K562 (cell line): Measurements from ENCODE around the gene NTM.

Source experiments
- EP300 ChIP-seq: IDR thresholded peaks from 2 replicates; pipeline ENCODE4 v1.6.1; 2012; ENCODE audit warnings: low read length, improper control_type of control experiment
- NR3C1 ChIP-seq: sonication (generic); formaldehyde crosslinking; IDR thresholded peaks from 2 replicates; pipeline ENCODE4 v1.8.1; 2022; ENCODE audit warnings: missing genetic modification reagents
- RFX1 ChIP-seq: fragments of 450-650 bp; IDR thresholded peaks from 2 replicates; pipeline ENCODE4 v1.6.1; 2016; ENCODE audit warnings: mild to moderate bottlenecking, moderate library complexity
- TF ChIP-seq, protein P1 (sequence below): fragments of 250-450 bp; sonication (Bioruptor Pico); IDR thresholded peaks from 2 replicates; pipeline ENCODE4 v1.8.0; 2022; ENCODE audit warnings: inconsistent platforms

DNA sequence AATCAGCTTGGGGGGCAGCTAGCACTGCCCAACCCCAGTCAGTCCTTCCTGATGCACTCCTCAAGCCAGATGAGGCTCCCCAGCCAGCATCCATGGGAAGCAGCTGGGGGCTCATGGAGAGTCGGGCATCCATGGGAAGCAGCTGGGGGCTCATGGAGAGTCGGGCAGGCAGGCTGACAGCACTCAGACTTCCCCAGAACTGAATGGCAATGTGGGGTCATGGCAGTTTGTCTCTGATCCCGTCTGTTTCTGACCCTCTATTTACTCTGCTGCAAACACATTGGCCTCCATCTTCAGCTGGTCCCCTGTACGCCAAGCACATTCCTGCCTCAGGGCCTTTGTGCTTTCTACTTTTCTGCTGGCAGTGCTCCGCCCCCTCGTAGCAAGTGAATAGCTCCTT lies 314.8 kb downstream of the NTM start:
- TF ChIP-seq EP300: no peak
- TF ChIP-seq, protein P1, sequence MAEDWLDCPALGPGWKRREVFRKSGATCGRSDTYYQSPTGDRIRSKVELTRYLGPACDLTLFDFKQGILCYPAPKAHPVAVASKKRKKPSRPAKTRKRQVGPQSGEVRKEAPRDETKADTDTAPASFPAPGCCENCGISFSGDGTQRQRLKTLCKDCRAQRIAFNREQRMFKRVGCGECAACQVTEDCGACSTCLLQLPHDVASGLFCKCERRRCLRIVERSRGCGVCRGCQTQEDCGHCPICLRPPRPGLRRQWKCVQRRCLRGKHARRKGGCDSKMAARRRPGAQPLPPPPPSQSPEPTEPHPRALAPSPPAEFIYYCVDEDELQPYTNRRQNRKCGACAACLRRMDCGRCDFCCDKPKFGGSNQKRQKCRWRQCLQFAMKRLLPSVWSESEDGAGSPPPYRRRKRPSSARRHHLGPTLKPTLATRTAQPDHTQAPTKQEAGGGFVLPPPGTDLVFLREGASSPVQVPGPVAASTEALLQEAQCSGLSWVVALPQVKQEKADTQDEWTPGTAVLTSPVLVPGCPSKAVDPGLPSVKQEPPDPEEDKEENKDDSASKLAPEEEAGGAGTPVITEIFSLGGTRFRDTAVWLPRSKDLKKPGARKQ (CRISPR knock-in tag): no peak
- TF ChIP-seq NR3C1 (CRISPR knock-in tag): no peak
- no peak for TF ChIP-seq RFX1
